Suppressor macrophage treated with lipopolysaccharide for 1 hour (primary cell): ENCODE results near the gene PRAMEF18.
"Not testable (repeated sequence)": the region's sequence is repeated elsewhere in the genome, so short reads cannot be mapped to it uniquely, and the experiment has no call there.

Experiments
- DNase-seq, 3 donors: peaks; one replicate each; pipeline ENCODE4 v3.0.0-alpha.2; 2020 to 2022

PRAMEF18 gene

DNA sequence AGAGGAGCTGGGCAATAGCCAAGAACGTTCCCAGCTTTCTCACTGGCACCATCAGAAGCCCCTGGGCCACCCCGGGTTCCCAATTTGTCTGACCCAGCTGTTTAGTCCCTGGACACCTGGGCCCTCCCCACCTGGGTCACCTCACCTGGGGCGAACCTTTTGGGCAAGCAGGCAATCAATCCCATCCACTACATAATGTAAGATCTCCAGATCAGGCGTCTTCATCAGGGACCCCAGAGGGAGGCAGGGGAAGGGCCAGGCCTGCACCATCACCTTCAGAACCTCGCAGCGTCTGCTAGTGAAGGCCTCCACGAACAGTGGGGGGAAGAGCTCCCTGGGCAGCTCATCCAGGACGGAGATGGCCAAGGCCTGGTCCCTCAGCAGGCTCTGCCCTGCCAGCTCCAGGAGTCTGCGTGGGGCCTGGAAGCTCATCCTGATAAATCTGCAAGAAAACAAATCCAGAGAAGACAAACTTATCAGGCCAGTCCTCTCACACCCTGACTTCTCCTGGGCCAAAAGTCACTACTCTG is at the start of gene PRAMEF18:
PRAMEF18 (minus strand) TSS at position 480 of the 530 bp plus-strand sequence; CDS start at position 432, 48 bp downstream.
- DNase-seq: not testable (repeated sequence)

- DNase-seq: not testable (repeated sequence)
Measured at GRCh38 chr1:13265124-13265523, 39.2 kb upstream of the PRAMEF18 start.

- DNase-seq: not testable (repeated sequence)
Measured at GRCh38 chr1:13253898-13254297, 27.9 kb upstream of the PRAMEF18 start, which contains the start of gene PRAMEF5. TSS of gene PRAMEF5 (plus strand) at chr1:13254198. CDS start at chr1:13259269, 5,071 bp downstream.

DNA sequence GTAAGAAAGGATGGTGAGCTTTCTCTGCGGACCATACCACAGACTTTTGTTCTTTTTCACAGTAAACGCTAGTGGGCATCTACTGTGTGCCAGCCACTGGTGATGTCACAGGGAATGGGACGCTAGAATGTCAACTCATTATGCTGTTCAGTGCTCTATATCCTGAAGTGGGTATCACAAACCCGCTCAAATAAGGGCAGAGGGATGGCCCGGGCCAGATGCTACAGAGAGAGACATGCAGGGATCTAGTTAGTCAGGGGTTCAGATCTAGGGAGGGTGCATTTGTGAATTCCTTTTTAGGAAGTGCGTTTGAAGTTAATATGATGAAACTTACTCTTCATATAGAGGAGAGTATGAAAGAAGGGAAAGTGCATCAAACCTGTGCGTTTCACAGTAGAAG is 21.2 kb upstream of the PRAMEF18 start:
- DNase-seq: not testable (repeated sequence)

DNA sequence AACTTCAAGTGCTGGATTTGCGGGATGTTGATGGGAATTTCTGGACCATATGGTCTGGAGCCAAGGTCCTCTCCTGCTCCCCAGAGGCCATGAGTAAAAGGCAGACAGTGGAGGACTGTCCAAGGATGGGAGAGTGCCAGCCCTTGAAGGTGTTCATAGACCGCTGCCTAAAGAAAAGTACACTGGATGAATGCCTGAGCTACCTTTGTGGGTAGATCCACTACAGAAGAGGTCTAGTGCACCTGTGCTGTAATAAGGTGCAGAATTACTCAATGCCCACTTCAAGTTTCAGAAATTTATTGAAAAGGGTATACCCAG is 20.6 kb upstream of the PRAMEF18 start:
- not testable (repeated sequence) for DNase-seq

- DNase-seq: not testable (repeated sequence)
Measured at GRCh38 chr1:13245841-13246553, 20.0 kb upstream of the PRAMEF18 start.

GRCh38 chr1:13243536-13244263 is 17.7 kb upstream of the PRAMEF18 start:
- not testable (repeated sequence) for DNase-seq

- not testable (repeated sequence) for DNase-seq
Measured at GRCh38 chr1:13239633-13240032, 13.7 kb upstream of the PRAMEF18 start.

DNA sequence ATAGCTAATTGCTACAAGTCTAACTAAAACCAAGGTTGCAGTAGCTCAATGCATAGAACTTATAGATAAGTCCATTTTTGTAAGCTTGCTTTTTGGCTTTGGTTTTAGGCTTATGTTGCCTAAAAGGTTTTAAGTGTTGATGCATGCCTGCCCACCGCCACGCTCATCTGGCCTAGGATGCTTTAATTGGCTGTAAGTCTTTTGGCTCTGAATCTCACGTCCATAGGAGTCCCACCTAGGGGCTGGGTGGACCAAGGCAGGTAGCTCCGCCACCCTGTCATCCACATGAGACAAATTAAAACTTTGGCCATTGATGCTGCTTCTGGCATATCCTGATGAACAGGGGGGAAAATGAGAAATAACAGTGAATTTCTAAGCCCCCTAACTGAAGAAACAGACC is 11.6 kb upstream of the PRAMEF18 start:
- DNase-seq: not testable (repeated sequence)

DNA sequence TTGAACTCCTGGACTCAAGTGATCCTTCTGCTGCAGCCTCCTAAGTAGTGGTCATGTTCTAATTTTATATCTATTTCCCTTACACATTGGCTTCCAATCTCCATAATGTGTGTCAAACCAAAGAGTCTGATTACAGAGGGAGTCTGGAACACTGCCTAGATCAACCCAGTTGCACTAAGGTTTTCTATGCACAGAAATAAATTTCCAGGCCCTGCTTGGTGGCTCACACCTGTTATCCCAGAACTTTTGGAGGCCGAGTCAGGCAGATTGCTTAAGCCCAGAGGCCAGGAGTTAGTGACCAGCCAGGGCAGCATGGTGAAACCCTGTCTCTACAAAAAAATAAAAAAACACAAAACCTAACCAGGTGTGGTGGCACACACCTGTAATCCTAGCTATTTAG is 8.1 kb upstream of the PRAMEF18 start:
- not testable (repeated sequence) for DNase-seq

GRCh38 chr1:13232056-13232455 is 6.1 kb upstream of the PRAMEF18 start:
- not testable (repeated sequence) for DNase-seq

DNA sequence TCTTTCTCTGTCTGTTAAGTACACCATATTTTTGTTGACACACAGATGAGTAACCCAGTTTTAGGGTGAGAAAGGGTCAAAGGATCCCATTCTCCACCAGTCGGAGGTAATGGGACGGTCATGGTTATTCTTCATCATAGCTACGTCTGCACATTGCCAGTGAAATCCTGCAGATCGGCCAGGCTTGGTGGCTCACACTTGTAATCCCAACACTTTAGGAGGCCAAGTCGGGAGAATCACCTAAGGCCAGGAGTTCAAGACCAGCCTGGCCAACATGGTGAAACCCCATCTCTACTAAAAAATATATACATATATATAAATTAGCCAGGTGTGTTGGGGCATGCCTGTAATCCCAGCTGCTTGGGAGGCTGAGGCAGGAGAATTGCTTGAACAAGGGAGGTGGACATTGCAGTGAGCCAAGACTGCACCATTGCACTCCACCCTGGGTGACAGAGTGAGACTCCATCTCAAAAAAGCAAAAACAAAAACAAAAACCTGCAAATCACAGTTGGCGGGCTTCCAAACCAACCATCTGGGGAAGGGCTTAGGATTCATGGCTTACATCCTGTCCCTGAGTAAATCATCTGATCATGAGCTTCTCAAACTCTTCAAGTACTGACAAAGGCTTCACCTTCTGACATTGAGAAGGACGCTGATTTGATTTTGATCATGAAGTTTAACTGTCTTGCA is 5.3 kb upstream of the PRAMEF18 start:
- DNase-seq: not testable (repeated sequence)

- DNase-seq: not testable (repeated sequence)
Measured at GRCh38 chr1:13230601-13231000, 4.6 kb upstream of the PRAMEF18 start.

DNA sequence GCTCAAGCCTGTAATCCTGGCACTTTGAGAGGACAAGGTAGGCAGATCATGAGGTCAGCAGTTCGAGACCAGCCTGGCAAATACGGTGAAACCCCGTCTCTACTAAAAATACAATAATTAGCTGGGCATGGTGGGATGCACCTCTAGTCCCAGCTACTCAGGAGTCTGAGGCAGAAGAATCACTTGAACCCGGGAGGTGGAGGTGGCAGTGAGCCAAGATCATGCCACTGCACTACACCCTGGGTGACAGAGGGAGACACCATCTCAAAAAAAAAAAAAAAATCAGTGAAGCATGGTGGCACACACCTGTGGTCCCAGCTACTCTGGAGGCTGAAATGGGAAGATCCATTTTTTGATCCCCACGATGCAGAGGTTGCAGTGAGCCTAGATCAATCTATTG is 4.1 kb upstream of the PRAMEF18 start:
- not testable (repeated sequence) for DNase-seq

GRCh38 chr1:13228343-13228781 is 2.4 kb upstream of the PRAMEF18 start:
- DNase-seq: peak; percentile 45 to 66 (median 57)

GRCh38 chr1:13227271-13228055 is 1.5 kb upstream of the PRAMEF18 start:
- DNase-seq: not testable (repeated sequence)

DNA sequence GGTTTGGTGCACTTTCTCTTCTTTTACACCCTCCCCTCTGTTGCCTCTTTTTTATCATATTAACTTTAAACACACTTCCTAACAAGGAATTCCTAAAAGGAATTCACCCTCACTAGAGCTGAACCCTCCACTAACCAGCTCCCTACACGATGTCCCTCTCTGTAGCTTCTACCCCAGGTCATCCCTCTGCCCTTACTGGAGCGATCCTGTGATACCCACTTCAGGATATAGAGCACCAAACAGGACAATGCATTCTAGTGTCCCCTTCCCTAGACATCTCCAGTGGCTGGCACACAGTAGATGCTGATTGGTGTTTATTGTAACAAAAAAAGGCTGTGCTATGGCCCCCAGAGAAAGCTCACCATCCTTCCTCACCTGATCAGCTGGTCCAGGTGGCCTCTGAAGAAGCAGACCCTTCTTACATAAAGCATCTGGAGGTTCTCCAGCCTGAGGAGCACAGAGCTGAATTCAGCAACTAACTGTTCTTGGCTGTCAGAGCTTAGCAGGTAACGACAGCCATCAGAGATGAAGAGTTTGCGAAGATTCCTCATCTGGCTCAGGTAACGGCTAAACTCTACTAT is 1.4 kb downstream of the PRAMEF18 start:
- no peak for DNase-seq

DNA sequence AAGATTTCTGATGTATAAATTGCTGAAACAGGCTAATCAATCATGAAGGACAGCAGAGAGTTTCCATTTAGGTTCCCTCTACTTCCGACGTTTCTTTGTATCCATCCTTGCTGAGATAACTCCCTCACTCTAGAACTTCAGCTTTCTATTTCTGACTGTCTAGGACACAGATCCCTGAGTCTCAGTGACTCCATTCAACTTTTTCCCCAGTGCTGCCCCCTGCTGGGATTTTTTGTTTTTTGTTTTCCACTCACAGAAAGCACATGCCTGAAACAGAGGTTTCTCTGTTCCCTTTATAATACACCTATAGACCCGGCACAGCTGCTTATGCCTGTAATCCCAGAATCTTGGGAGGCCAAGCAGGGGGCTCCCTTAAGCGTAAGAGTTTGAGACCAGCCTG is 3.2 kb downstream of the PRAMEF18 start:
- not testable (repeated sequence) for DNase-seq

DNA sequence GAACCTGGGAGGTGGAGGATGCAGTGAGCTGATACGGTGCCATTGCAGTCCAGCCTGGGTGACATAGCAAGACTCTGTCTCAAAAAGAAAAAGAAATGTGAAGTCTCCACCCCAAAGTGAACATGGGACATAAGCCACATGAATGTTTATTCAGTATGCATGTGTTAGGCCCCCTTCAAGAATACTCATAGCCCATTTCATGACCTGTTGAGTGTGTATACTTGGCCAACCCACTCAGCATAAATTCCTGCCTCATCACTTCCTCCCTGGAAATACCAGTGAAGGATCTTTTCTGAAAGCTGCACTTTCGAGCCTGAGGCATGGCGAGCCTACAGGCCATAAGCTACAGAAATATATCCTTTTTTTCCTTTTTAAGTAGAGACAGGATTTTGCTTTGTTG is 6.8 kb downstream of the PRAMEF18 start:
- not testable (repeated sequence) for DNase-seq

DNA sequence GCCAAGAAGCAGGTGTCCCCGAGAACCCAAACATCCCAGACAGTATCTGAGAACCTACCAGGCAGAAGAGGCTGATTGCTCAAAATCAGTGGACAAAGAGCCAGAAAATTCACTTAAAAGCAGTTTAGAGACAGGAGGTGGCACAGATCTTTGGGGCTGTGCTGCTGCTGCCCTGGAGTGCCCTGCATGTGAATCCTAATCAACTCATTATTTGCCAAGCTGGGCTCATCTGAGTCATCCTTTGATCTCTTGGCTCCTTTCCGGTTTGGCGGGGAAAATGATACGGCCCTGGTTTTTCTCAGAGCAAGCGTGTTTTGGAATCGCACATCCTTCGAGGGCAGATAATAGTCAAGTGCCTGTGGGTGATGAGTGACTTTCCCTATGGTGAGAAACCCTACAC is 9.3 kb downstream of the PRAMEF18 start:
- DNase-seq: not testable (repeated sequence)

- not testable (repeated sequence) for DNase-seq
Measured at GRCh38 chr1:13208712-13209111, 17.2 kb downstream of the PRAMEF18 start.

DNA sequence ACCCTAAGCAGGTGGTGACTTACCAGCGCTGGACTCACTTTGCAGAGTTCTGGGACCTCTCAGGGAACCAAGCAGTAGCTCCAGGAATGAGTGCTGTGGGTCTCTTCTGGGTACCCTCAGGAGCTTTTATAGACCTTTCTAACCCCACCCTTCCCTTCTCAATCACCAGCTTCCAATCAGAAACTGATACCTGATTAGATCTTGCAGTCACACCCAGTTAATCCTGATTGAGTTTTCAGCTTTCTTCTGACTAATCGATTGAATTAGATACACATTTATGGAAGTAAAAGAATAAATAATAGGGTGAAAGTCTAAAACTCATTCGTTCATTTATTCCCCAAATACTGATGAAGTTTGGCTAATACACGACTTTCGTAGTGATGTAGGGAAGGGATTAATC is 24.6 kb downstream of the PRAMEF18 start, which contains the start of gene PRAMEF13:
PRAMEF13 (minus strand) TSS at position 101 of the 400 bp plus-strand sequence. CDS start 1,820 bp downstream, outside the sequence.
- not testable (repeated sequence) for DNase-seq
